DMS79 treated with DMSO at 0.1 percent for 48 hours (cell line): ENCODE results near the gene GPATCH8.
"Not testable (repeated sequence)": the region's sequence is repeated elsewhere in the genome, so short reads cannot be mapped to it uniquely, and the experiment has no call there.

ENCODE experiments used
- DNase-seq: peaks from one replicate; lab custom pipeline; 2025; lab: John Stamatoyannopoulos, UW

Gene GPATCH8

GRCh38 chr17:44396946-44397345 is 106.3 kb downstream of the GPATCH8 start:
- DNase-seq, result no peak

- no peak for DNase-seq
These were observed 108.4 kb downstream of the GPATCH8 start for GRCh38 chr17:44394833-44395232.

GRCh38 chr17:44394112-44394511 is 109.1 kb downstream of the GPATCH8 start:
- not testable (repeated sequence) for DNase-seq

GRCh38 chr17:44390250-44390870 is 112.8 kb downstream of the GPATCH8 start:
- no peak for DNase-seq

- no peak for DNase-seq
These were observed 113.4 kb downstream of the GPATCH8 start for GRCh38 chr17:44389723-44390202.

- no peak for DNase-seq
These were observed 113.9 kb downstream of the GPATCH8 start, which contains the start of gene ITGA2B for GRCh38 chr17:44389281-44389680. Gene ITGA2B, minus strand, starts transcription at chr17:44389649. Its CDS starts 176 bp downstream, at chr17:44389473.

- no peak for DNase-seq
These were observed 115.4 kb downstream of the GPATCH8 start for GRCh38 chr17:44387804-44388203.

- peak; percentile 10 for DNase-seq
These were observed 117.1 kb downstream of the GPATCH8 start for GRCh38 chr17:44386182-44386525.

- peak; percentile 76 for DNase-seq
These were observed 117.7 kb downstream of the GPATCH8 start for GRCh38 chr17:44385287-44386181.

GRCh38 chr17:44384823-44385286 is 118.4 kb downstream of the GPATCH8 start:
- DNase-seq, result no peak

GRCh38 chr17:44384281-44384822 is 118.9 kb downstream of the GPATCH8 start:
- DNase-seq, result no peak

- no peak for DNase-seq
These were observed 119.3 kb downstream of the GPATCH8 start for GRCh38 chr17:44383861-44384260.

GRCh38 chr17:44383363-44383762 is 119.8 kb downstream of the GPATCH8 start:
- DNase-seq, result no peak

GRCh38 chr17:44382917-44383316 is 120.3 kb downstream of the GPATCH8 start:
- no peak for DNase-seq

- DNase-seq, result no peak
These were observed 121.3 kb downstream of the GPATCH8 start for GRCh38 chr17:44381810-44382305.

GRCh38 chr17:44380767-44381166 is 122.4 kb downstream of the GPATCH8 start:
- no peak for DNase-seq

- DNase-seq, result no peak
These were observed 123.3 kb downstream of the GPATCH8 start for GRCh38 chr17:44379887-44380286.

- DNase-seq, result no peak
These were observed 125.0 kb downstream of the GPATCH8 start for GRCh38 chr17:44378171-44378705.

GRCh38 chr17:44376779-44377178 is 126.4 kb downstream of the GPATCH8 start:
- DNase-seq, result no peak

GRCh38 chr17:44376124-44376523 is 127.1 kb downstream of the GPATCH8 start:
- DNase-seq, result no peak

- no peak for DNase-seq
These were observed 127.8 kb downstream of the GPATCH8 start for GRCh38 chr17:44375196-44376017.
